NCI-H1092 (cell line): ENCODE data around the gene PLXDC2.
"Not testable (repeated sequence)": the region's sequence is repeated elsewhere in the genome, so short reads cannot be mapped to it uniquely, and the experiment has no call there.

Source experiments
- DNase-seq: peaks from one replicate; lab custom pipeline; 2025; lab: John Stamatoyannopoulos, UW

The PLXDC2 gene

DNA sequence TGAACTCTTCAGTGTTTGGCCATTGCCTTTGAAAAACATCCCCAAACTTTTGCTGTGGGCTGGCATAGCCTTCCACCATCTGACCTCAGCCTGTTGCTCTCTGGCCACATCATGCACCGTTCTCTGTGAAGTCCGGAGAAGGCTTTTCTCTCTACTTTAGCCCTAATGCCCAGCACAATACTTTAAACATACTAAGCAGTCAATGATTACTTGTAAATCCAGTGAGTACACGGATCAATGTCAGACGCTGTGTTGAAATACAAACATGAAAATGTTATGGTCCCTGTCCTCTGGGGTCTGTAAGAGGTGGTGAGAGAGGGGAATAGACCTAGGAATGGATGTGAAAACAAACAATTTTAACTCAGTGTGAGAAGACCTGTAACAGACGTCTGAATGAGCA lies 297.9 kb downstream of the PLXDC2 start:
- DNase-seq = no peak

- DNase-seq = no peak
These were observed 299.7 kb downstream of the PLXDC2 start for GRCh38 chr10:20115894-20116293.

- DNase-seq = no peak
These were observed 301.2 kb downstream of the PLXDC2 start for GRCh38 chr10:20117471-20117870.

GRCh38 chr10:20118119-20118518 lies 301.9 kb downstream of the PLXDC2 start:
- DNase-seq = no peak

GRCh38 chr10:20128811-20129210 lies 312.6 kb downstream of the PLXDC2 start:
- no peak for DNase-seq

DNA sequence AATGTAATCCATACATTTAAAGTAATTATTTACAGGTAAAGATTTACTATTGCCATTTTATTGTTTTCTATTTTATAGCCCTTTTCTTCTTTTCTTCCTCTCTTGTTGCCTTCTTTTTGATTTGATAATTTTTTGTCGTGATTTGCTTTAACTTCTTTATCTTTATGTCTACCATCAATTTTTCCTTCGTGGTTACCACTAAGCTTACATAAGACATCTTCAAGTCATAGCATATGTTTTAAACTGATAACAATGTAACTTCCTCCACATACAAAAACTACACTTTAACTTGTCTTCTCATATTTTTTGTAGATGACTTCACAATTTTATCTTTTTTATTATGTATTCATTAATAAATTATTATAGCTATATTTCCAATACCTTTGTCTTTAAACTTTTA lies 316.6 kb downstream of the PLXDC2 start:
- DNase-seq = no peak

DNA sequence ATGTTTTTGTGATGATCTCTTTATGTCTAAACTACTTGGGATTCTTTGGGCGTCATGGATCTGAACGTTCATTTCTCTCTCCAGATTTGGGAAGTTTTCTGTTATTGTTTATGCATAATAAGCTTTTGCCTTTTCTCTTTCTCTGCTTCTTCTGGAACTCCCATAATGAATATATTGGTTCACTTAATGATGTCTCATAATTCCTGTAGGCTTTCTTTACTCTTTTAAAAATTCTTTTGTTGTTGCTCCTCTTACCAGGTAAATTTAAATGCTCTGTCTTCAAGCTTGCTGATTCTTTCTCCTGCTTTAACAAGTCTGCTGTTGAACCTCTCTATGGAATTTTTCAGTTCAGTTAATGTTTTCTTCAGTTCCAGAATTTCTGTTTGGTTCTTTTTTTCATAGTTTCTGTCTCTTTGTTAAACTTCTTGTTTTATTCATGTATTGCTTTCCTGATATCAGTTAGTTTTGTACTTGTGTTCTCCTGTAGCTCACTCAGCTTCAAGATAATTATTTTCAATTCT lies 317.5 kb downstream of the PLXDC2 start:
- no peak for DNase-seq

DNA sequence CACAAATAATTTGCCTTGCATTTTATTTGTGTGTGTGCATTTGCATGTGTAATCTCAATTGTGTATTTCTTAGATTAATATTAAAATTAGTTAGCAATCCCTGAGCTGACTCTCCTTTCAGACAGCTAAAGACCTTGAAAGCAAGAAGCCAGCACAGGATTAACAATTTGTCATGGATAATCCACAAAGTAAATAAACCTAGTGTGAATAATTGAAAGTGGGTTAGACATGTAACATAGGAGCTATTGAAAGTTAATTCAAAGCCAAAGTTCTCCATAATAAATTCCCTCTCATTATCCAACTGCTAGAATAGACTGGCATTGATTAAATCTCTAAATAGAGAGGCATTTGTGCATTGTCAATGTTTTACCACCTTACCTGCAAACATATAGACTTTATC lies 326.1 kb downstream of the PLXDC2 start:
- no peak for DNase-seq

DNA sequence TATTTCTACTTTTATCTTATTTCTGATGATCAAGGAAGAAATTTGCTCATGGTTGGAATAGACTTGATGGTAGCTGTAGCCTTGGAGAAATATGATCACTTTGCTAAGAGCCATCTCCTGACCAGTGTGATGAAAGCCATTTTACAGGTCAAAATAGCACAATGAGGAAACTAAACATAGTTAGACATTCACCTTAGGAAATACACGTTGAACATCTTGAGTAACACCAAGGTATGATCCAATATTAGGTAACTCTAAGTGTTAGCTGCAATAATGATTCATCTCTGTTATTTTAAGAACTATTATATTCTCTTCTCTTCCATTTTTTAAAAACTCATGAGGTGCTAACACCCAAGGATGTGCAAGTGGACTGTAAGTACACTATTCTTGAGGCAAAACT lies 328.0 kb downstream of the PLXDC2 start:
- no peak for DNase-seq

- no peak for DNase-seq
These were observed 329.8 kb downstream of the PLXDC2 start for GRCh38 chr10:20146004-20146403.

DNA sequence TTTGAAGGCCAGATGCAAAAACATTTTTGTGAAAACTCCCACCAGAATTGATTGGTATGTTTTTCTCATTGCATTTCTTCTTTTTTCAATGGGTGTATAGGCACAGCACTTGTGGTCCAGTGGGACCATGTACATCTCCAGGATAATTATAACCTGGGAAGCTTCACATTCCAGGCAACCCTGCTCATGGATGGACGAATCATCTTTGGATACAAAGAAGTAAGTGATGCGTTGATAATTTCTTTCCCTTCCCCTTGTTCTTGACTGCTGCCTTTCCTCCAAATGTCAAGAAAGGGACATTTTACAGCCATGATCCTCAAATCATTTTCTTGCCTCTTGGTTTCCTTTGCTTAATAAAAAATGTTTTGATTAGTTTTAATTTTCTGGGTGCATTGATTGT lies 331.5 kb downstream of the PLXDC2 start:
- DNase-seq = no peak

GRCh38 chr10:20156511-20156910 lies 340.3 kb downstream of the PLXDC2 start:
- no peak for DNase-seq

- DNase-seq = no peak
These were observed 341.1 kb downstream of the PLXDC2 start for GRCh38 chr10:20157314-20157713.

- no peak for DNase-seq
These were observed 341.9 kb downstream of the PLXDC2 start for GRCh38 chr10:20158086-20158485.

DNA sequence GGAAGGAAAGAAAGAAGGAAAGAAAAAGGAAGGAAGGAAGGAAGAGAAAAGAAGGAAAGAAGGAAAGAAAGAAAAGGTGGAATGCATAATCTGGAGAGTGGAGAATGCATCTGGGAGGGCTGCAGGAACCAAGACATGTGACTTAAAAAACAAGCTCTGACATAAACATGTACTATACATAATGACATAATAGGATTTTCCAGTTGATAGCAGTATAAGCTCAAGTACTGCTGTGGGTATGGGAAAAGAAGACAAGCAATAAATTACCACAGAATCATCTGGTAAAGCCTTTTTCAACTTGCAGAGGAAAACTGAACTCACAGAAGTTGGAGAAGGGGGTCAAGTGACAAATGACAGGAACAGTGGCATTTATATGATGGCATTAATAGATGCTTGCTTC lies 345.9 kb downstream of the PLXDC2 start:
- no peak for DNase-seq

GRCh38 chr10:20166096-20166675 lies 350.0 kb downstream of the PLXDC2 start:
- DNase-seq = no peak

DNA sequence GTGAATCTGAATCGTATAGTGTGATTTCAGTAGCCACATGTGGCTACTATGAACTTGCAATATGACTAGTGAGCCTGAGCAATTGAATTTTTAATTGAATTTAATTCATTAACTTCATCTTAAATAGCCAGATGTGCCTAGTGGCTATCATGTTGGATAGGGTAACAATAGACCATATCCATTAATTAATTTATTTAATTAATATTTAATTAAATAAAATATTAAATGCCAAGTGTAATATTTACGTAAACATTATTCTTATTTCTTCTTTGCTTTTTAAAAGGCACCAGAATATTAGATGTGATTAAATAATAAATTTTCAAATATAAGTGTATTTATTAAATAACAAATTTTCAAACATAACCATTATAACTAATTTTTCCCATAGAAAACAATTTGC lies 354.4 kb downstream of the PLXDC2 start:
- no peak for DNase-seq

DNA sequence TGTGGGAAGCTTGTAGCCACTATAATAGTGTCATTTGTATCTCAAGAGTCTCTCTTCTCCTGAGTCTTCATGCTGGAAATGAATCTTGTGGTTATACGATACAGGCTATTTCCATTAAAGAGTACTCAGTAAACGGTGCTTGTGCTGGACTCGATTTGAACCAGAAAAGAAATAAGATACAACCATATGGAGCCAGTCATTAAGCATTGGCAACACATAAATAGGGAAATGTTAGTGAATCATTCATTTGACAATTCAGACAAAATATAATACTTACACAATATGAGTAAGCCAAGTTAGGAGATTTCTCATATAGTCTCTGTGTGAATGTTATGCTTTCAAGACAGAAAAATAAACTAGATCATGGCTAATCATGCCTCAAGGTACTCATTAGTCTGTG lies 356.8 kb downstream of the PLXDC2 start:
- DNase-seq = no peak

DNA sequence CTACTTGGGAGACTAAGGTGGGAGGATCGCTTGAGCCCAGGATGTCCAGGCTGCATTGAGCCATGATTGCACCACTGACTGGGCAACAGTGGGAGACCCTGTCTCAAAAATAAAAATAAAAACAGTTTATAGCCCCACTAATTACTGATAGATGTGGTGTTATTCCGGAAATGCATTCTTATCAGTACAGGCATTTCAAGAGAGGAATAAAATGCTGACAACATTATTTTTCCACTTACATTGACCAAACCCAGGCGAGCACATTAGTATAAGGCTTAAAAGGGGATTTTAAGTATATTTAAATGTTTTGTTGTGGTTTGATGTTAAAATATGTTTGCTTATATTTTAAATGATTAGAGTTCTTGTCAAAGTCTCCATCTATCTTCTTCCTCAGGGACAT lies 359.5 kb downstream of the PLXDC2 start:
- DNase-seq = no peak

DNA sequence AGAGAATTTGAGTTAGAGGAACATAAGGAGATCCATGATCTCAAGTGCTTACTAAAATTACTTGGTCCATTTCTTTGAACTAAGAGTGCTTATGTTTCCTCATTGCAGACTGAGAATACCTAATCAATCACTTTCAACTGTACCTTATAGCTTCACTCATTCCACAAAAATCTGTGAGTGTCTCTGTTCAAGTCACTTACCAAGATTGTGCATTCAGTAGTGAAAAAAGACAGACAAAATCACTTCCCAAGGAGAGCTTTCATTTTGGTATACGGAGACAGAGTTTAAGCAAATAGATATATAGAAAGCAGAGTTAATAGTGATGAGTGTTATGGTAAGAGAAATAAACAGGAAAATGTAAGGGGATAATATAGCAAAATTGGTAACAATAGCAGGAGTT lies 364.5 kb downstream of the PLXDC2 start:
- DNase-seq = no peak

- DNase-seq = no peak
These were observed 365.2 kb downstream of the PLXDC2 start for GRCh38 chr10:20181434-20181833.

- no peak for DNase-seq
These were observed 368.9 kb downstream of the PLXDC2 start for GRCh38 chr10:20185116-20185515.

DNA sequence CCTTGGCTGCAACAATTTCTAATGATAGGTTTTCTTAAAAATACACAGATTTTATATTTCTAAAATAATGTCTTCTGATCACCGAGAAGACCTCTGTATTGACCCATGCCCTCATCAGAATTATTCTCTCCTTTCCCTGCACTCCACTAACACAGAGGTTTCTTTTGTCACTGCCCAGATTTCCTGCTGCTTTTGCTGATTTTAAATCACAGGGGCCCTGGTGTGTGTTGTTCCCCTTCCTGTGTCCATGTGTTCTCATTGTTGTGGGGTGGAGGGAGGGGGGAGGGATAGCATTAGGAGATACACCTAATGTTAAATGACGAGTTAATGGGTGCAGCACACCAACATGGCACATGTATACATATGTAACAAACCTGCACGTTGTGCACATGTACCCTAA lies 375.2 kb downstream of the PLXDC2 start:
- not testable (repeated sequence) for DNase-seq

- no peak for DNase-seq
These were observed 378.8 kb downstream of the PLXDC2 start for GRCh38 chr10:20195076-20195475.

- DNase-seq = no peak
These were observed 384.5 kb downstream of the PLXDC2 start for GRCh38 chr10:20200758-20201157.
